Activated CD8-positive, alpha-beta T cell treated with anti-CD3 and anti-CD28 coated beads for 36 hours (primary cell): ENCODE measurements around the gene DES. TPM values are rescaled to one million over a fixed set of nuclear protein-coding genes. Genes with fewer than 3 reads are reported as not detected.

ENCODE experiments used
- ATAC-seq: fragments of 200-7000 bp; cut with Tn5 transposase; one replicate; pipeline ENCODE4 v1.10.0; 2021; ENCODE audit warnings: mild to moderate bottlenecking, moderate library complexity
- CTCF ChIA-PET: fragments of 350-600 bp; sonication (Branson Sonifier 250); formaldehyde crosslinking; loops from one replicate; lab custom pipeline; 2021; ENCODE audit warnings: antibody characterized with exemption; lab: Charles Lee
- POLR2A ChIA-PET: fragments of 350-600 bp; sonication (Branson Sonifier 250); formaldehyde crosslinking; loops from one replicate; lab custom pipeline; 2021; ENCODE audit warnings: antibody characterized with exemption; lab: Charles Lee
- DNase-seq: peaks from one replicate; pipeline ENCODE4 v3.0.0-alpha.2; 2020
- H3K27ac Mint-ChIP-seq: one replicate; pipeline ENCODE4 v1.8.0; 2021; ENCODE audit warnings: mild to moderate bottlenecking, mixed read lengths
- H3K27me3 Mint-ChIP-seq: one replicate; pipeline ENCODE4 v1.8.0; 2021; ENCODE audit warnings: mixed read lengths
- H3K36me3 Mint-ChIP-seq: one replicate; pipeline ENCODE4 v1.8.0; 2021; ENCODE audit warnings: low read depth, mixed read lengths
- H3K4me1 Mint-ChIP-seq: one replicate; pipeline ENCODE4 v1.8.0; 2021; ENCODE audit warnings: low read depth, mixed read lengths
- H3K4me3 Mint-ChIP-seq: one replicate; pipeline ENCODE4 v1.8.0; 2021; ENCODE audit warnings: mild to moderate bottlenecking, moderate library complexity, mixed read lengths
- H3K9me3 Mint-ChIP-seq: one replicate; pipeline ENCODE4 v1.8.0; 2021; ENCODE audit warnings: mixed read lengths
- CTCF ChIP-seq: fragments of 200-600 bp; IDR thresholded peaks from one replicate; pipeline ENCODE4 v1.8.0; 2022; ENCODE audit warnings: antibody characterized with exemption, mild to moderate bottlenecking
- intact Hi-C: fragments of 100-400 bp; cut with micrococcal nuclease; formaldehyde crosslinking; loops from one replicate; pipeline ENCODE4 v1.10.0; 2022
- total RNA-seq, 2 experiments: library from RNA; stranded (reverse); gene quantifications; one replicate each; pipeline ENCODE4 v1.2.3, GENCODE V29; 2021

DES gene
- total RNA-seq, 2 experiments from 2014 or later: not detected

DNA sequence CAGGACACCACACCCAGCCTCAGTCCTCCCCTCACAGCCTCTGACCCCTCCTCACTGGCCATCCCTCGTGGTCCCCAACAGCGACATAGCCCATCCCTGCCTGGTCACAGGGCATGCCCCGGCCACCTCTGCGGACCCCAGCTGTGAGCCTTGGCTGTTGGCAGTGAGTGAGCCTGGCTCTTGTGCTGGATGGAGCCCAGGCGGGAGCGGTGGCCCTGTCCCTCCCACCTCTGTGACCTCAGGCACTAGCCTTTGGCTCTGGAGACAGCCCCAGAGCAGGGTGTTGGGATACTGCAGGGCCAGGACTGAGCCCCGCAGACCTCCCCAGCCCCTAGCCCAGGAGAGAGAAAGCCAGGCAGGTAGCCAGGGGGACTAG is 7.9 kb downstream of the DES start:
- ATAC-seq (no peak), DNase-seq (no peak)
- H3K27ac Mint-ChIP-seq: no peak overlapping the region
- H3K36me3 Mint-ChIP-seq: no peaks in the 10 kb centered on the region
- ChIA-PET POLR2A (no interaction called here), CTCF (no interaction called here)
- H3K27me3 Mint-ChIP-seq: peaks cover 5% of the 10 kb centered on the region
- intact Hi-C loops: no loop called here
- no peaks in the 10 kb centered on the region for H3K9me3 Mint-ChIP-seq
- H3K4me1 Mint-ChIP-seq: no peaks in the 10 kb centered on the region
- TF ChIP-seq CTCF: no peak
- H3K4me3 Mint-ChIP-seq: no peak overlapping the region

- DNase-seq (no peak), ATAC-seq (no peak)
Measured at GRCh38 chr2:219426534-219427136, 8.5 kb downstream of the DES start.

GRCh38 chr2:219428469-219428868 is 10.3 kb downstream of the DES start:
- no peak overlapping the region for H3K4me3 Mint-ChIP-seq
- no peak for DNase-seq
- no peak for ATAC-seq
- POLR2A ChIA-PET: interaction anchor here (1.1 kb wide), 1 partner anchor 7 kb away, joined by 3 read pairs; no protein-coding TSS in a partner anchor
- CTCF ChIA-PET: interaction anchor here (0.7 to 4.6 kb wide), 4 partner anchors 18 to 101 kb away, joined by 3 to 25 read pairs (median 4); no protein-coding TSS in a partner anchor
- H3K27me3 Mint-ChIP-seq: peaks cover 6% of the 10 kb centered on the region
- no peaks in the 10 kb centered on the region for H3K9me3 Mint-ChIP-seq
- H3K36me3 Mint-ChIP-seq: no peaks in the 10 kb centered on the region
- H3K4me1 Mint-ChIP-seq: no peaks in the 10 kb centered on the region
- TF ChIP-seq CTCF: no peak
- H3K27ac Mint-ChIP-seq: no peak overlapping the region
- intact Hi-C loops: no loop called here

More at GRCh38 chr2:219426534-219427136, 8.5 kb downstream of the DES start:
- H3K4me1 Mint-ChIP-seq: no peaks in the 10 kb centered on the region
- ChIA-PET POLR2A (no interaction called here), CTCF (interaction anchor here (1.9 kb wide), 1 partner anchor 103 kb away, joined by 6 read pairs; no protein-coding TSS in a partner anchor)
- TF ChIP-seq CTCF: no peak
- H3K4me3 Mint-ChIP-seq: no peak overlapping the region
- intact Hi-C loops: no loop called here
- no peaks in the 10 kb centered on the region for H3K36me3 Mint-ChIP-seq
- peaks cover 2% of the 10 kb centered on the region for H3K27me3 Mint-ChIP-seq
- H3K9me3 Mint-ChIP-seq: no peaks in the 10 kb centered on the region
- H3K27ac Mint-ChIP-seq: no peak overlapping the region

GRCh38 chr2:219429958-219430606 is 11.9 kb downstream of the DES start:
- POLR2A ChIA-PET: no interaction called here
- DNase-seq (no peak), ATAC-seq (no peak)
- Mint-ChIP-seq H3K4me1 (no peaks in the 10 kb centered on the region), H3K27me3 (peaks cover 11% of the 10 kb centered on the region), H3K9me3 (no peaks in the 10 kb centered on the region), H3K4me3 (no peak overlapping the region), H3K27ac (no peak overlapping the region), H3K36me3 (no peaks in the 10 kb centered on the region)
- TF ChIP-seq CTCF: no peak
- intact Hi-C loops: no loop called here
- CTCF ChIA-PET: interaction anchor here (0.8 to 4.6 kb wide), 5 partner anchors 25 to 100 kb away, joined by 3 to 25 read pairs (median 3); no protein-coding TSS in a partner anchor
